H9 (cell line): ENCODE results near the gene ZNF37A. TPM values are rescaled to one million over a fixed set of nuclear protein-coding genes. Genes with fewer than 3 reads are reported as not detected.

Source experiments
- DNase-seq: peaks from one replicate; pipeline ENCODE4 v3.0.0-alpha.2; 2017
- H2AFZ ChIP-seq: one replicate; pipeline ENCODE4 v1.6.1; 2013; ENCODE audit warnings: mild to moderate bottlenecking, low read length, control low read depth, moderate library complexity
- H2AK5ac ChIP-seq: 2 replicates; pipeline ENCODE4 v1.6.1; 2013; ENCODE audit warnings: low read length, control low read depth, mixed read lengths; ENCODE audit not compliant: insufficient read length
- H2BK120ac ChIP-seq: one replicate; pipeline ENCODE4 v1.6.1; 2013; ENCODE audit warnings: low read depth, mild to moderate bottlenecking, low read length, control low read depth, inconsistent platforms; ENCODE audit not compliant: poor library complexity, severe bottlenecking
- H2BK12ac ChIP-seq: 2 replicates; pipeline ENCODE4 v1.6.1; 2013; ENCODE audit warnings: low read length, control low read depth, mixed read lengths, low read depth; ENCODE audit not compliant: insufficient read length
- H2BK15ac ChIP-seq: 2 replicates; pipeline ENCODE4 v1.6.1; 2013; ENCODE audit warnings: low read depth, low read length, control low read depth
- H2BK20ac ChIP-seq: one replicate; pipeline ENCODE4 v1.6.1; 2013; ENCODE audit warnings: low read depth, mild to moderate bottlenecking, low read length, control low read depth, inconsistent platforms; ENCODE audit not compliant: poor library complexity, severe bottlenecking
- H2BK5ac ChIP-seq: 2 replicates; pipeline ENCODE4 v1.6.1; 2013; ENCODE audit warnings: low read length, control low read depth, mixed read lengths; ENCODE audit not compliant: insufficient read length
- H3K14ac ChIP-seq: 2 replicates; pipeline ENCODE4 v1.6.1; 2013; ENCODE audit warnings: low read length, control low read depth; ENCODE audit not compliant: insufficient read depth
- H3K18ac ChIP-seq: 2 replicates; pipeline ENCODE4 v1.6.1; 2013; ENCODE audit warnings: low read depth, mild to moderate bottlenecking, mixed read lengths, low read length, control low read depth; ENCODE audit not compliant: insufficient read length
- H3K23ac ChIP-seq: 2 replicates; pipeline ENCODE4 v1.6.1; 2013; ENCODE audit warnings: low read length, control low read depth, mixed read lengths, low read depth; ENCODE audit not compliant: insufficient read length
- H3K23me2 ChIP-seq: 2 replicates; pipeline ENCODE4 v1.6.1; 2013; ENCODE audit warnings: low read depth, mild to moderate bottlenecking, mixed read lengths, low read length, control low read depth; ENCODE audit not compliant: insufficient read length, poor library complexity, severe bottlenecking
- H3K27ac ChIP-seq: 2 replicates; pipeline ENCODE4 v1.5.1; 2013; ENCODE audit warnings: low read length, control low read depth, mixed read lengths, low read depth; ENCODE audit not compliant: insufficient read length
- H3K27me3 ChIP-seq: 2 replicates; pipeline ENCODE4 v1.6.1; 2013; ENCODE audit warnings: low read length, control low read depth, inconsistent platforms; ENCODE audit not compliant: insufficient read depth
- H3K4ac ChIP-seq: 2 replicates; pipeline ENCODE4 v1.6.1; 2013; ENCODE audit warnings: low read depth, mild to moderate bottlenecking, control low read depth, inconsistent platforms, low read length, moderate library complexity
- H3K4me1 ChIP-seq: 2 replicates; pipeline ENCODE4 v1.6.1; 2013; ENCODE audit warnings: low read length, control low read depth, inconsistent platforms; ENCODE audit not compliant: insufficient read depth
- H3K4me2 ChIP-seq: 2 replicates; pipeline ENCODE4 v1.6.1; 2013; ENCODE audit warnings: low read length, control low read depth, mixed read lengths; ENCODE audit not compliant: insufficient read length, insufficient read depth
- H3K56ac ChIP-seq: 2 replicates; pipeline ENCODE4 v1.6.1; 2013; ENCODE audit warnings: low read depth, mild to moderate bottlenecking, mixed read lengths, low read length, control low read depth; ENCODE audit not compliant: insufficient read length
- H3K79me1 ChIP-seq: 2 replicates; pipeline ENCODE4 v1.6.1; 2013; ENCODE audit warnings: low read depth, mild to moderate bottlenecking, moderate library complexity, low read length, control low read depth, inconsistent platforms; ENCODE audit not compliant: insufficient read depth, poor library complexity, severe bottlenecking
- H3K79me2 ChIP-seq: 2 replicates; pipeline ENCODE4 v1.6.1; 2013; ENCODE audit warnings: low read length, control low read depth, inconsistent platforms; ENCODE audit not compliant: insufficient read depth
- H3K9ac ChIP-seq: 2 replicates; pipeline ENCODE4 v1.6.1; 2013; ENCODE audit warnings: low read length, control low read depth, mixed read lengths; ENCODE audit not compliant: insufficient read length; ENCODE audit errors: extremely low read depth
- H3K9me3 ChIP-seq: one replicate; pipeline ENCODE4 v1.6.1; 2013; ENCODE audit warnings: low read depth, low read length, inconsistent platforms; ENCODE audit not compliant: control insufficient read depth
- H3T11ph ChIP-seq: one replicate; pipeline ENCODE4 v1.6.1; 2013; ENCODE audit warnings: mild to moderate bottlenecking, low read length, control low read depth, inconsistent platforms
- H4K20me1 ChIP-seq: one replicate; pipeline ENCODE4 v1.6.1; 2013; ENCODE audit not compliant: control insufficient read depth, insufficient read length, insufficient read depth
- H4K5ac ChIP-seq: 2 replicates; pipeline ENCODE4 v1.6.1; 2013; ENCODE audit warnings: low read depth, mild to moderate bottlenecking, mixed read lengths, low read length, control low read depth; ENCODE audit not compliant: insufficient read length
- H4K8ac ChIP-seq: replicated peaks from 2 replicates; pipeline ENCODE4 v1.6.1; 2013; ENCODE audit warnings: low read length, control low read depth, mixed read lengths, low read depth; ENCODE audit not compliant: insufficient read length
- H4K91ac ChIP-seq: 2 replicates; pipeline ENCODE4 v1.6.1; 2013; ENCODE audit warnings: low read depth, mild to moderate bottlenecking, moderate library complexity, mixed read lengths, low read length, control low read depth; ENCODE audit not compliant: insufficient read length
- H3K27ac Mint-ChIP-seq, 3 experiments: 2 replicates in 2 of 3; 3 replicates in 1 of 3; pipeline ENCODE4 v1.8.0; 2020 to 2021; ENCODE audit warnings: mixed read lengths in 3 of 3, mild to moderate bottlenecking in 1 of 3, moderate library complexity in 1 of 3
- H3K27me3 Mint-ChIP-seq: 2 replicates; pipeline ENCODE4 v1.8.0; 2021; ENCODE audit warnings: low read depth, mild to moderate bottlenecking, moderate library complexity, mixed read lengths
- H3K36me3 Mint-ChIP-seq, 3 experiments: 2 replicates in 2 of 3; 3 replicates in 1 of 3; pipeline ENCODE4 v1.8.0; 2020 to 2021; ENCODE audit warnings: low read depth in 3 of 3, mixed read lengths in 3 of 3; ENCODE audit not compliant: insufficient read depth in 1 of 3
- H3K4me1 Mint-ChIP-seq, 2 experiments: 2 replicates each; pipeline ENCODE4 v1.8.0; 2020; ENCODE audit warnings: mixed read lengths in 2 of 2
- H3K4me3 Mint-ChIP-seq, 2 experiments: 2 replicates in 1 of 2; 3 replicates in 1 of 2; pipeline ENCODE4 v1.8.0; 2020 to 2021; ENCODE audit warnings: mild to moderate bottlenecking in 2 of 2, mixed read lengths in 2 of 2, moderate library complexity in 1 of 2
- H3K9me3 Mint-ChIP-seq, 2 experiments: 2 replicates in 1 of 2; 3 replicates in 1 of 2; pipeline ENCODE4 v1.8.0; 2020; ENCODE audit warnings: mild to moderate bottlenecking in 2 of 2, mixed read lengths in 2 of 2, moderate library complexity in 1 of 2
- WGBS: extraction: QIAGEN DNeasy Blood & Tissue Kit; methylation state at CpG from one replicate; pipeline ENCODE4 v1.1.7; 2013; ENCODE audit warnings: missing lambda C conversion rate, low lambda C conversion rate, mixed read lengths; ENCODE audit not compliant: insufficient read length; ENCODE audit errors: extremely low coverage; 5-methylcytosine and 5-hydroxymethylcytosine counted together
- total RNA-seq: library from RNA; stranded (reverse); gene quantifications from 2 replicates; pipeline ENCODE4 v1.2.1, GENCODE V29; 2021
- TF ChIP-seq, protein P1 (sequence below): fragments of 200-600 bp; sonication (generic); conservative IDR thresholded peaks from 3 replicates; pipeline ENCODE4 v1.8.0; 2021; ENCODE audit warnings: antibody characterized with exemption, mild to moderate bottlenecking

ZNF37A gene
- total RNA-seq, 1 experiment from 2014 or later = 9.5 TPM

DNA sequence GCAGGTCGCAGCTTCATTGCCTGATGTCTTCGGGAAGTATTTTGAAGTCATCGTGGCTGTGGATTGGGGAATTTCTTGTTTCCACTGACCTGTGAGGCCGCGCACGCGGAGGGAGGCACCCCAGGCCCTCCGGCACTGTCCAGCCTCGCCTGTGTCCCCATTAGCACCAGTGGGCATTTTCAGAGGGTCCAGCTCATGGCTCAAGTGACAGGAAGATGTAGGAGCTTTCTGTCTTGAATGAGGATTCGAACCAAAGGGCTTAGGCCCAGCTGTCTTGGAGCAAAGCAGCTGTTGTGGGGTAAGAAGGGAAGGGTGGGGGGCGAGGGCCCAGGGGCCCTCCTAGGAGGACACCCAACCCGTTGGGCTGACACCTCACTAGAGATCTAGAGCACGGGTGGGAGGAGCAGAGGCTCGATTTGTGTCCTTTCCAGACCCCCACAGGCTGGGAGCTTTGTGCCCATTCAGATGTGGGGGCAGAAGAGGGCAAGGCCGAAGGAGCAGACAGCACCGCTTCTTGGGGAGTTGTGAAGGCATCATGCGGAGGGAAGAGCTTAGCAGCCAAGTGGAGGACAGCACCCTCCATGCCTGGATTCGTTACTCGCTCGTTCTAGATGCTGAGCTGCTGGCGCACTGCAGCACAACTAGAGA, 914 bp downstream of the ZNF37A start:
- H2BK12ac ChIP-seq = no peak overlapping the region
- Mint-ChIP-seq H3K4me3 (peak overlapping the region; percentile 81 to 88), H3K9me3 (peaks cover 51 to 55% of the 10 kb centered on the region in 2 experiments), H3K27me3 (peaks cover 2% of the 10 kb centered on the region; the same call in 1 of the 2 replicates), H3K27ac (no peak overlapping the region), H3K36me3 (peaks cover 48 to 51% (median 50%) of the 10 kb centered on the region in 3 experiments), H3K4me1 (peaks cover 4 to 9% of the 10 kb centered on the region in 2 experiments; a peak in 3 of 4 replicates)
- H4K5ac ChIP-seq = no peak overlapping the region
- peak overlapping the region; percentile 64 for H3K4me2 ChIP-seq
- no peak overlapping the region for H2BK15ac ChIP-seq
- H3K23me2 ChIP-seq = peaks cover 9% of the 10 kb centered on the region
- no peak overlapping the region for H3T11ph ChIP-seq
- H3K27ac ChIP-seq = no peak overlapping the region
- no peak overlapping the region for H2AK5ac ChIP-seq
- H3K14ac ChIP-seq = 0 out of 2 replicates have a peak overlapping the region, but pooled peaks have one; percentile 1
- no peak overlapping the region for H2BK5ac ChIP-seq
- H3K4ac ChIP-seq = no peak overlapping the region
- H3K18ac ChIP-seq = no peak overlapping the region
- no peak overlapping the region for H2AFZ ChIP-seq
- no peak for DNase-seq
- no peak overlapping the region for H4K8ac ChIP-seq
- H3K4me1 ChIP-seq = no peaks in the 10 kb centered on the region
- TF ChIP-seq, protein P1, sequence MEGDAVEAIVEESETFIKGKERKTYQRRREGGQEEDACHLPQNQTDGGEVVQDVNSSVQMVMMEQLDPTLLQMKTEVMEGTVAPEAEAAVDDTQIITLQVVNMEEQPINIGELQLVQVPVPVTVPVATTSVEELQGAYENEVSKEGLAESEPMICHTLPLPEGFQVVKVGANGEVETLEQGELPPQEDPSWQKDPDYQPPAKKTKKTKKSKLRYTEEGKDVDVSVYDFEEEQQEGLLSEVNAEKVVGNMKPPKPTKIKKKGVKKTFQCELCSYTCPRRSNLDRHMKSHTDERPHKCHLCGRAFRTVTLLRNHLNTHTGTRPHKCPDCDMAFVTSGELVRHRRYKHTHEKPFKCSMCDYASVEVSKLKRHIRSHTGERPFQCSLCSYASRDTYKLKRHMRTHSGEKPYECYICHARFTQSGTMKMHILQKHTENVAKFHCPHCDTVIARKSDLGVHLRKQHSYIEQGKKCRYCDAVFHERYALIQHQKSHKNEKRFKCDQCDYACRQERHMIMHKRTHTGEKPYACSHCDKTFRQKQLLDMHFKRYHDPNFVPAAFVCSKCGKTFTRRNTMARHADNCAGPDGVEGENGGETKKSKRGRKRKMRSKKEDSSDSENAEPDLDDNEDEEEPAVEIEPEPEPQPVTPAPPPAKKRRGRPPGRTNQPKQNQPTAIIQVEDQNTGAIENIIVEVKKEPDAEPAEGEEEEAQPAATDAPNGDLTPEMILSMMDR = no peak
- H4K91ac ChIP-seq = no peak overlapping the region
- H2BK20ac ChIP-seq = no peak overlapping the region
- H3K79me1 ChIP-seq = no peaks in the 10 kb centered on the region
- H3K79me2 ChIP-seq = no peaks in the 10 kb centered on the region
- H2BK120ac ChIP-seq = no peak overlapping the region
- no CpG with 5 or more reads among the region's 21 CpGs for WGBS
- no peak overlapping the region for H3K56ac ChIP-seq
- H3K9me3 ChIP-seq = no peaks in the 10 kb centered on the region
- H3K23ac ChIP-seq = no peak overlapping the region
- peak overlapping the region; percentile 16 for H3K9ac ChIP-seq
- no peaks in the 10 kb centered on the region for H3K27me3 ChIP-seq
- no peaks in the 10 kb centered on the region for H4K20me1 ChIP-seq
